Ectodermal cell (in vitro differentiated cells): ENCODE data around the gene GJD2. TPM values are rescaled to one million over a fixed set of nuclear protein-coding genes. Genes with fewer than 3 reads are reported as not detected.

Source experiments
- H3K27ac ChIP-seq: 2 replicates; pipeline ENCODE4 v1.7.0; 2013; ENCODE audit warnings: mild to moderate bottlenecking, low read depth, low read length; ENCODE audit not compliant: insufficient read depth, poor library complexity, severe bottlenecking
- H3K27me3 ChIP-seq: 2 replicates; pipeline ENCODE4 v1.7.0; 2013; ENCODE audit warnings: mild to moderate bottlenecking, low read length; ENCODE audit not compliant: insufficient read depth, control insufficient read depth, poor library complexity, severe bottlenecking
- H3K36me3 ChIP-seq: one replicate; pipeline ENCODE4 v1.7.0; 2013; ENCODE audit warnings: low read length; ENCODE audit not compliant: control insufficient read depth, insufficient read depth
- H3K4me1 ChIP-seq: one replicate; pipeline ENCODE4 v1.7.0; 2013; ENCODE audit warnings: low read length; ENCODE audit not compliant: control insufficient read depth, insufficient read depth
- H3K4me3 ChIP-seq: 2 replicates; pipeline ENCODE4 v1.7.0; 2013; ENCODE audit warnings: low read depth, low read length, control low read depth; ENCODE audit not compliant: insufficient read depth
- H3K9me3 ChIP-seq: 2 replicates; pipeline ENCODE4 v1.7.0; 2013; ENCODE audit warnings: mild to moderate bottlenecking, low read length, moderate library complexity; ENCODE audit not compliant: control insufficient read depth
- WGBS, 2 experiments: methylation state at CpG; one replicate each; pipeline ENCODE4 v1.1.7; 2013; ENCODE audit warnings: missing lambda C conversion rate in 2 of 2; 5-methylcytosine and 5-hydroxymethylcytosine counted together
- polyA plus RNA-seq, 4 experiments: library from polyadenylated mRNA; stranded (reverse); fragments of 50-300 nt; gene quantifications; one replicate each; pipeline ENCODE4 v1.2.3, GENCODE V29; 2013

Gene GJD2
- polyA plus RNA-seq (2013, experiment 1 of 4), result not detected
- not detected for polyA plus RNA-seq (2013, experiment 2 of 4)
- not detected for polyA plus RNA-seq (2013, experiment 3 of 4)
- 0.08 TPM for polyA plus RNA-seq (2013, experiment 4 of 4)

DNA sequence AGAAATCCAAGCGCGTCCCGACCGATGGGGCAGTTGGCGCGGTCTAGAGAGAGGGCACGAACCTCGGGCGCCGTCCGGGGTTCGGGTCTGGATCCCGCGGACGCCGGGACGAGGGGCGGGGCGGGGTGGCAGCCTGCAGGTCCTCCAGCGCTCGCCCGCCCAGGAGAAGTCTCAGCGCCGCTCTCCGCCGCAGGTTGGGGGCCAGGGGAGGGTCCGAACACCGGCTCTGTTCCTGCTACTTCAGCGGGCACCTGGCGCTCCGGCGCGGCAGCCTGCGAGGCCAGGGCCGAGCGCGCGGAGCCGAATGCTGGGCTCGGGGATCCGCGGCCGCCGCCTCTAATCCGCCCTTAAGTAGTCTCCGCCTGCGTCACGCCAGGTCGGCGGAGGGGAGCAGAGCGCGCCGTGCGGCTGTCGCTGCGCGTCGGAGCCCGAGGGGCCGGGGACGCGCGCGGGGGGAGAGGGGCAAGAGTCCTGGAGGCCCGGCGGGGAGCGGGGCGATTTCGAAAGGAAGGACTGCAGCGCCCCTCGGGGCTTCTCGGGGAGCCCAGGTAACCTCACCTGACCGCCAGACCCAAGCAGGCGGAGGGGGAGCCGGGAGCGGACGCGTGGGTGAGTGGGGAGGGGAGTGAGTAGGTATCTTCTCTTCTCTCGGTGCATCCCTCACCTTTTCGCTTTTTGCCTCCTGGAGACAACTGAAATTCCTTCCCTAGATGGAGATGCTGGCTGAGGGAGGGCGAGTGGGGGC is at the start of gene GJD2:
GJD2 (minus strand) TSS at position 325 of the 745 bp plus-strand sequence. CDS start 510 bp downstream, outside the sequence.
- WGBS, 2 experiments, result 1% methylated on average over 81 of the region's 81 CpGs
- Histone ChIP-seq H3K36me3 (no peaks in the 10 kb centered on the region), H3K4me1 (peaks cover 5% of the 10 kb centered on the region), H3K27me3 (peaks cover 64% of the 10 kb centered on the region), H3K9me3 (no peaks in the 10 kb centered on the region), H3K4me3 (peak within 1 kb of the TSS; percentile 42), H3K27ac (no peak within 1 kb of the TSS)

DNA sequence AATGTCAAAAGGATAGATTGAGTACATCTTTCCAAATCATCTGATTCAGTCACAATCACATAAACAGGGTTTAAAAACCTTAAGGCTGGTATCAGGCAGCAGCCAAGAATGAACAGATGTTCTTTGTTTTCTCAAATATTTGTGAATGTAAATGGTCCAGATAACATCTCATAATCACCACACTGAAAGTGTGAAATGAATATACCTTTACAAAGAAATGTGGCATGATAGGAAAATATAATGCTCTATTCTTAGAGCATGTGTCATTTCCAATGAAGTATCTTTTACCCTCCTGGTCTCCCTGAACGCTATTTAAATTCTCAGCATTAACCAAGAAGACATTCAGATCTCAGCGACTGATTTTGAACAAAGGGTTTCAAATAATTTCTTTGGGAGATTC is 49.3 kb upstream of the GJD2 start:
- no peak overlapping the region for H3K27ac ChIP-seq
- H3K27me3 ChIP-seq, result no peaks in the 10 kb centered on the region
- H3K36me3 ChIP-seq, result no peaks in the 10 kb centered on the region
- peaks cover 8% of the 10 kb centered on the region for H3K4me1 ChIP-seq
- 87 to 91% methylated on average over 2 of the region's 2 CpGs for WGBS, 2 experiments
- H3K4me3 ChIP-seq, result no peak overlapping the region
- no peaks in the 10 kb centered on the region for H3K9me3 ChIP-seq

DNA sequence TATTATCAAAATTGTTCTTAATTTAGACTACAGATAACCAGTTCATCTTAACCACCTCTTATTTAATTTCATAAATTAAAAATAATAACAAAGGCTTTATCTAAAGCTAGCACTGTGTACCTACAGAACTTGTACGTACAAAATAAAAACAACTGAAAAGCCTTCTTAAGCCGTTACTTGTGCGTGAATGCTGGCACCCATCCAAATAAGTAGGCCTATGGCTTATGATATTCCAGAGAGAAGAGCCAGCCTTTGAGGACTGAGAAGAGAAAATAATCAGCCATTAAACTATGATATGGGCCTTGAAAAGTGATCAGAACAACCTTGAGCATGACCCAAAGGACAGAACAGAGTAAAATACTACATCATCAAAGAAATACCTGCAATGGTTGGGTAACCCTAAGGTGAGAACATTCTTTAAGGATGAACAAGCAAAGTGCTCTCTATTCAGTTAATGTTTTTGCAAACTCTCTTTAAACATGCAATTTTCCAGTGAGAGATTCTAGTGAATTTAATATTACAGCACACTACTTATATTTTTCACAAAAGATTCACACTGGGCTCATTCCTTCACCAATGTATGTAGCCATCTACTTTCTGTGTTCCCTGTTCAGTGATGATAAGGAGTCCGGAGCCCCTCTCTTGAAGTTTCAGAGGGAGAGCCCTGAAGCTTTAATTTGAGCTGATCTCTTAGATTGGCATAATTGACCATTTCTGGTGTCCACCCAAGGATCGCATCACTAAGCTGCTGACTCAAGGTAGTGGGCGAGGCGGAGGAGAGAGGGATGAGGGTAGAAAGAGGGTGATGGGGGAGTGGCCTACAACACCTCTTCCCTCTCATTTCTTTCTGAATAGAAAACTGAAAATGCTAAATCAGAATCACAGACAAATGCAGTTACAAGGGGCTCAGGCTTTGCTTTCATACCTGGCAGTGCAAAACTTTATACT is 48.3 kb upstream of the GJD2 start:
- Histone ChIP-seq H3K27me3 (no peaks in the 10 kb centered on the region), H3K9me3 (no peaks in the 10 kb centered on the region), H3K27ac (no peak overlapping the region), H3K36me3 (no peaks in the 10 kb centered on the region), H3K4me3 (no peak overlapping the region), H3K4me1 (peaks cover 10% of the 10 kb centered on the region)
- WGBS, 2 experiments, result 93 to 94% methylated on average over 5 to 7 of the region's 7 CpGs

DNA sequence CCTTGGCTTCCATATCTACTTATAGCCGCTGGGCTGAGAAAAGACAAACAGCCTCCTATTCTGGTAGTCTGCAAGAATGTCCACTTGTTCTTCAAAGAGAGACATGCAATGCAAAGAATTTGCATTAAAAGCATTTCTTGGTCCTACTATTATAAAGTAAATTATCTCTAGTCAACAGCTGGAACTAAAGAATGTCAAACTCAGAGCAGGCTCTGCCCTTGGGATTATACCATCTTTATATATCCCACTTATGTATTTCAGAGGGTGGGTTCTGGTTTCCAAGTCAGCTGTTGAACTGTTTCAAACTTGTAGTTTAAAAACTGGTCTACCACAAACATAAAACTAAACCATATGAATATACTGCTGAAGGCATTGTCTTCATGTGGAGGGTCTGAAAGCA is 47.6 kb upstream of the GJD2 start:
- Histone ChIP-seq H3K4me1 (peaks cover 10% of the 10 kb centered on the region), H3K36me3 (no peaks in the 10 kb centered on the region), H3K27ac (no peak overlapping the region), H3K27me3 (no peaks in the 10 kb centered on the region), H3K4me3 (no peak overlapping the region), H3K9me3 (no peaks in the 10 kb centered on the region)
- WGBS, 2 experiments, result 93 to 100% methylated on average over 1 of the region's 1 CpG

DNA sequence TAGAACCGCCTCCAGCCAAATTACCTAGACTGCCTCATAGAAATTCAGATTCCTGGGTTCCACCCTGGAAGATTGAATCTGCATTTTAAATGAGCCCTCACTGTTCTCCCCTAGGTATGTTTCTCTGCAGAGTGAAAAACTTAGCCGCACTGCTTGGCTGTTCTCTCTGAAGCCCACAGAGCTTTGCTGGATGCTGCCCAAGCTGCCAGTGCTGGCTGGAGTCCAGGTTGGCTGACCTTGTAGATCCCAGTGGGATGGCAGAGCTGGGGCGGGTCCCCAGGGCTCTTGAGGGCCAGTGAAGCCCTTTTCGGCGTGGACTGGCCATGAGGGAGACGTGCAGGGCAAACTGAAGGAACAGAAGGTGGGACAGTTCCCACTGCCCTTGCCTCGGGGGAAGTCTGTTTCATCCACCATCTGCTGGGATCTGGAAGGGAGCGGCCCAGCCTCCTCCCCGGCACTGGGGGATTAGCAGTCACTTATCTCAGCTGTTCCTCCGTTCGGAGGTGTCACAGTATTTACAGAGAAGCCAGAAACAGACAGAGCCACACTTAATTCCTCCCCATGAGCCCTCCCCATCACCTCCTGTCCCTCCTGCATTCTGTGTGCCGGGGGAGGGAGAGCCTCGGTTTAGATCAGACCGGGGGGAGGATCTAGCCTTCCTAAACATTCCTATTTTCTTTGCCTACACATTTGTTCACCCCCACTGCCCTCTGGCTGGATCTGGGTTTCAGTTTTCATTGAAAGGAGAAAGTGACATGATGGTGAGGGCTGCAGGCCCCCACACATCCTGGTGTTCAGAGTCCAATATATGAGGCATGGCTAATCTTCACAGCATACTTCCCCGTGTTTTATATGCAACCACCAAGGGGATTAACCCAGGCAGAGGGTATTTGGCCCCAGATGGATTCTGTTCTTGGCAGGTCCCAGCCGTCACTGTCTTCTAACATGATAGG is 44.6 kb upstream of the GJD2 start:
- Histone ChIP-seq H3K4me3 (no peak overlapping the region), H3K9me3 (no peaks in the 10 kb centered on the region), H3K27me3 (peaks cover 23% of the 10 kb centered on the region), H3K36me3 (no peaks in the 10 kb centered on the region), H3K4me1 (peaks cover 14% of the 10 kb centered on the region), H3K27ac (no peak overlapping the region)
- WGBS, 2 experiments, result 58 to 71% methylated on average over 14 to 16 of the region's 16 CpGs

DNA sequence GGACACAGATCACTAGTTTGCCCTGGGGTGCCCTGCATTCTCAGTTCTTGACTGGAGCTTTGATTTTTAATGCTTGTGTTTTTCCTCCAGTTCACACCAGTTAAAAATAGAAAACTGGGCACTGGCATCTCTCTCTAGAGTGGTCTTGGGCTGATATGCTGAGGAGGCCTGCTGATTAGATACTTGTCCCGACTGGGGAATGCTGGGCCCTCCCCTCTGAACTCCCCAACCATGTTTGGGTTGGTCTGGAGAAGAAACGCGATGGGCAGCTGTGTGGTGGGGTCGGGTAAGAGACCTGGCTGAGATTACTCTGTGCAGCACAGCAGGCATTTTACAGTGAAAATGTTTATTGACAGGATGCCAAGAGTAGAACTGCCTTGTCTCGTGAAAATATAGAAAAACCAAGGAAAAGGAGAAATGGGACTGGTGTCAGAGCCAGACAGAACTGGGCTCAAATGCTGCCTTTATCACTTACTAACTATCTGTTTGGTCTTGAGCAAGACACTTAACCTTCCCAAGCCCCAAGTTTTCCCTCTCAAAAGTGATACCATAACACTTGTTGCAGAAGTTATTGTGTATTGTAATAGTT is 42.1 kb upstream of the GJD2 start:
- 84 to 91% methylated on average over 5 of the region's 5 CpGs for WGBS, 2 experiments
- Histone ChIP-seq H3K27me3 (peaks cover 27% of the 10 kb centered on the region), H3K4me3 (no peak overlapping the region), H3K9me3 (no peaks in the 10 kb centered on the region), H3K36me3 (no peaks in the 10 kb centered on the region), H3K4me1 (peaks cover 14% of the 10 kb centered on the region), H3K27ac (no peak overlapping the region)

DNA sequence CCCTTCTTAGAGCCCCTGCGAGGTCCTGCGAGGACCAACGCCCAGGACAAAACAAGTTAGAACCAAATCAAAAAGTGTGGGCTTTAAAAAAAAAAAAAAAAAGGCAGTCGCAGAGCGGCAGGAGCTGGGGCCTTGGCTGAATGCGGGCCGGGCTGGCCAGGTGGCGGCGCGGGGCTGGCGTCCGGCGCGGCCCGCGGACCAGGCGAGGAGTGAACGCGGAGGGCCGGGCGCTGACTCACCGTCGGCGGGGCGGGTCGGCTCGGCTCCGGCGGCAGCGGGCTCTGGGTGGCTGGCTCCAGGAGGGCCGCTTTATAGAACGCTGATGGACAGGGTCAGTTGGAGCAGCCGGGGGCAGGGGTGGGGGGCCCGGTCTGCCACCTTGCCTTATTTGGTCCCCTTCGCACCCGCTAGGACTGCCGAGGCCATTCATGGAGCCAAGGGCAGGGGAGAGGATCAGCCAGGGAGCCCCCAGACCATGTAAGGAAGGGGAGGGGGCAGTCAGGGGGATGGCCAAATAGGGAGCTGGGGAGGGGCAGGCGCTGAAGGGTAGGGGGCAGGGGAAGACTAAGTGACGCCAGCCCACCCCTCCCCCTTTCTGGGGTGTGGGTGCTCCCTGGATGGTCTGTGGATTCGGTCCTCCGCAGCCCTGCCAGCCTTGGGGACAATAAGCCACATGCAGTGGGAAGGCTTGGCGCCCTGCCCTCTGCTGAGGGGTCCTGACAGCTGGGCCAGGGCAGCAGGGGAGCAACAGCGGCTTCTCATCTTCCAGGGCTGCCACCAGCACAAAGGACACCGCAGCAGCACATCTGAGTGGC is 40.7 kb upstream of the GJD2 start, which contains the start of gene ACTC1:
ACTC1 (minus strand) TSS at position 283 of the 815 bp plus-strand sequence. CDS start 741 bp downstream, outside the sequence.
- Histone ChIP-seq H3K27me3 (peaks cover 27% of the 10 kb centered on the region), H3K9me3 (no peaks in the 10 kb centered on the region), H3K4me1 (peaks cover 14% of the 10 kb centered on the region), H3K27ac (no peak within 1 kb of the TSS), H3K36me3 (no peaks in the 10 kb centered on the region), H3K4me3 (peak within 1 kb of the TSS; percentile 40)
- 7 to 8% methylated on average over 44 of the region's 44 CpGs for WGBS, 2 experiments

DNA sequence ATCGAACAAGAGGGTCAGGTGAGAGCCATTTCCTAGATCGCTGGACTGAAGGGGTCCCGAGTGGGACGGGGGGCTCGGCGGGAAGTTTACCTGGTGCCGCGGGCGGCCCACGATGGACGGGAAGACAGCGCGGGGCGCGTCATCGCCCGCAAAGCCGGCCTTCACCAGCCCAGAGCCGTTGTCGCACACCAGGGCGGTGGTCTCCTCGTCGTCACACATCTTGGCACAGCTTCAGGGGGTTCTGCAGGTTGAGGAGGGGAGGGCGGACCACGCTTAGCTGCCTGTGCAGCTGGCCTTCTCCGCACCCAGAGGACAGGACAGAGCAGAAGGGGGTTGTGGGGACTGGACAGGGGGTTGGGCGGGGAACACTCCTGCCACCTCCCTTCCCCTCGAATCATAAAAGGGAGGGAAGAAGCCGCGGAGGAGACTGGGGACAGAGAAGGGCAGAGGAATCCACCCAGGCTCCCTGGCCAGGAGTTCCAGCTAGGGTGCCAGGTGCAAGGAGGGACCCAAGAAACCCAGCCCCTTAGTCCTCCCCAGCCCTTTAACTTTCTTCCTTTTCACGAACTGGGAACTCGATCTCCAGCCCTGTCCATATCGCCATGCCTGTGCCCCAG is 39.9 kb upstream of the GJD2 start:
- H3K36me3 ChIP-seq, result no peaks in the 10 kb centered on the region
- no peak overlapping the region for H3K27ac ChIP-seq
- H3K4me1 ChIP-seq, result peaks cover 11% of the 10 kb centered on the region
- peak overlapping the region; percentile 40 for H3K4me3 ChIP-seq
- H3K9me3 ChIP-seq, result no peaks in the 10 kb centered on the region
- peaks cover 27% of the 10 kb centered on the region for H3K27me3 ChIP-seq
- WGBS, 2 experiments, result 81 to 84% methylated on average over 33 of the region's 33 CpGs
